CD4-positive, alpha-beta T cell treated with Interleukin-6 at 100 ng/mL for 8 hours (primary cell): ENCODE measurements around the gene KLF14.
"Not testable (repeated sequence)": the region's sequence is repeated elsewhere in the genome, so short reads cannot be mapped to it uniquely, and the experiment has no call there.

Source experiments
- DNase-seq: peaks from one replicate; pipeline ENCODE4 v3.0.0-alpha.2; 2020; ENCODE audit warnings: mixed read lengths, low spot score

KLF14 gene

DNA sequence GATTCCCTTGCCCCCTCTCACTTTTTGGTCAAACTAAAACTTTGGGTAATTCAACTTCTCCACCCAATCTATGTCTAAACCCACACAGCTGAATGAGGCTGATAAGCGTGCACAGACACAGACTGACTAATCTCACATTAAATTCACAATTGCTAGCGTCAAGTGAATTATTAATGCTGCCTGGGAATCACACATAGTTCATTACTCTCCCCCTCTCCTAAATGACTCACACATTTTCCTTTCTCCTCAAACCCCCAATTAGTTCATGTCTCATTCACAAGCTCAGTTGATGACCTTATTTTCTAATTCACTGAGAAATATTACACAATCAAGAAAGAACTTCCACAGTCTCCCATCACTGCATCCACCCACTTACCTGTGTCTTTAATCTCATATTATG, 14.5 kb downstream of the KLF14 start:
- no peak for DNase-seq

DNA sequence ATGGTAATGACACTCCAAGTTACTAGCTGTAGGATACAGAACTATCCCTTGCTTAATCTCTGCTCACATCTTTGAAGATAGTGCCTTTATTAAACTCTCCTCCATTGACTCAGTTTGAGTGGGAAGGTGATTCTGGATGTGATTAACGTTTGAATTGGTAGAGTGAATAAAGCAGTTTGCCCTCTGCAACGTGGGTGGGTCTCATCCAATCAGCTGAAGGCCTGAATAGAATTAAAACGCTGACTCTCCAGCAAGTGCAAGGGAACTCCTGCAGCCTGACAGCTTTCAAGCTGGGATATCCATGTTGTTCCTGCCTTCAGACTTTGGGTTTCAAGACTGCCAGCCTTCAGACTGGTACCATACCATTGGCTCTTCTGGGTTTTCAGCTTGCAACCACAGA, 21.6 kb downstream of the KLF14 start:
- no peak for DNase-seq

DNA sequence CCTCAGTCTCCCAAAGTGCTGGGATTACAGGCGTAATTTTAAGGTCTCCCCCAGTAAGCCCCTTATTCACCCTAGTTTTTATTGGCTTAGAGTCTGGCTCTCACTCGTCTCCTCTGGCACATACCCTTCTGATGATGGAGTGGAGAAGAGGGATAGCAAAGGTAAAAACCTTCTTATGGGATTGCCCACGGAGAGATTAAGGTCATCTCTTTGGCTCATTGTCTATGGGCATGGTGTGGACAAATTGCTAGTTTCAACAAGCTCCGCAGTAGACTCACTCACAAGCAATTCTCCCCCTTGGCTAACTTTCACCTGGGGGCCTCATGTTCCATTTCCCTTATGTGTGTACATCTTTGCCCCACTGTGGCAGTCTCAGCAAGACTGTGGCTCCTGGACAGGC, 25.2 kb downstream of the KLF14 start:
- DNase-seq, result no peak

DNA sequence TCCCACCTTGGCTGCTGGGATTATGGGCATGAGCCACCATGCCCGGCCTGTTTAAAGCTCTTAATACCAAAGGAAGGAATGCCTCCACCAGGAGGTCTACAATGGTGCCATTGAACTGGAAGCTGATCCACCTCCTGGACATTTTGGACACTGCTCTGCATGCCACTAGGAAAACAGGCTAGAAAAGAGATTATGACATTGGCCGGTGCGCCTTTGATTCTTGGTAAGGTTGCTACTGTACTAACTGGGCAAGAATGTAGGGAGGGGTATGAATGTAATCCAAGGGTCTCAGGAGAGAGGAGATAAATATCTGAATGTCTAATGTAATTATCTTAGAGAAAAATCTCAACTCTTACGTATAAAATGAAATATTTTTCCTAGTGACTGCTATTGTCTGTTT, 26.0 kb downstream of the KLF14 start:
- DNase-seq, result no peak

DNA sequence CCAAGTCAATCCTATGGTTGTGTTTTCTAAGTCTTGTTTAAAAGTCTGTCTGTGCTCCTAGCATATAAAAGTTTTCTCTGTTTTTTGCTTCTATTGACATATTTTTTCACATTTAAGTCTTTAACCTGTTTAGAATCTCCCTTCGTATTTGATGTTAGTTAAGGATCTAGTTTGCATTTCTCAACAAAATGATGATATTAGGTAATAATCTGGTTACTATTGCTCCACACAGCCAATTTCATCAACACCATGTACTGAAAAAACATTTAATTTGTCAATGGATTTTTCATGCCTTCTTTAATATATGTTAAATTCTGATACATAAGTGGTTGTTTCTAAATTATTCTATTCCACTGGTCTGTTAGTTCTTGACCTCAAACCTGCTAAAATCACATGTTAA, 30.2 kb downstream of the KLF14 start:
- no peak for DNase-seq

DNA sequence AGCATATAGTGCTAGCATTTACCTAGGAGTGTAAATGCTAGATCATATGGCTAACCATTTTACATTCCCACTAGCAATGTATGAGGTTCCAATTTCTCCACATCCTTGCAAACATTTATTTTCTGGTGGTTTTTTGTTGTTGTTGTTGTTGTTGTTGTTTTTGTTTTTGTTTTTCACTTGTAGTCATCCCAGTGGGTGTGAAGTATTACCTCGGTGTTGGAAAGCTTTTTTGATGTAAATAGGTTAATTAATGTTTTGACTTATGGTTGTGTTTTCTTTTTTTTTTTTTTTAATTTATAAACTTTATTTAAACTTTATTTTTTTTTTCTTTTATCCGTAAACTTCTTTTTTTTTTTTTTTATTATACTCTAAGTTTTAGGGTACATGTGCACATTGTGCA, 32.4 kb downstream of the KLF14 start:
- DNase-seq, result no peak

DNA sequence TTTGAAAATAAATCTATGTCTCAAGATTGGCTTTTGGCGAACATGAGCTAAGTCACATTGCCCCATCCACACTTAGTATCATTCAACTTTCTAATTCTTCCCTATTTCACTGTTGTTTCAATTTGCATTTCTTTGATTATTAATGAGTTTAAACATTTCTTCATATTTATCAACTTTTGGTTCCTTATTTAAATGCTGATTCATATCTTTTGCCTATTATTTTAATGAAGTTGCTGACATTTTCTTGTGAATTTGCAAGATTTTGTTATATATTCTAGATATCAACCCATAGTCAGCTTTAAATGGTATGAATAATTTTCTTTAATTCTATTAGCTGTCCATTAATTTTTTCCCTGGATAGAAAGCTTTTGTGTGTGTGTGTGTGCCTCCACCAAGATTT, 33.2 kb downstream of the KLF14 start:
- DNase-seq, result no peak

DNA sequence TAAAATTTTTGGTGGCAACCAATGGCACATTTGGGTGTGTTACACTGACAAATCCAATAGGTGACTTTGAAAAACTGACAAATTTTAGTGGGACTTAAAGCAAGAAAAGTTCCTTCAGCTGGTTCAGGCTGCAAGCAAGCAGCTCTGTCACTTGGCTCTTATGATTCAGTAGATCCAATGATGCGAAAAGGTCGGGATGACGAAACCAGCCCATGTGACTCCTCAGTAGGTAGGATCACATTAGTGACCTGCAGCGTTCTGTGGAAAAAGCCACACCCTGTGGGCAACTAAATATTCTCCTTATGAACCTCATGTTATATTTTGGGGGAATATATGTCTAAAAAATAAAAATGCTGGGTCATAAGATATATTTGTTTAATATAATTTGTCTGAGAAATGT, 34.3 kb downstream of the KLF14 start:
- DNase-seq, result no peak

DNA sequence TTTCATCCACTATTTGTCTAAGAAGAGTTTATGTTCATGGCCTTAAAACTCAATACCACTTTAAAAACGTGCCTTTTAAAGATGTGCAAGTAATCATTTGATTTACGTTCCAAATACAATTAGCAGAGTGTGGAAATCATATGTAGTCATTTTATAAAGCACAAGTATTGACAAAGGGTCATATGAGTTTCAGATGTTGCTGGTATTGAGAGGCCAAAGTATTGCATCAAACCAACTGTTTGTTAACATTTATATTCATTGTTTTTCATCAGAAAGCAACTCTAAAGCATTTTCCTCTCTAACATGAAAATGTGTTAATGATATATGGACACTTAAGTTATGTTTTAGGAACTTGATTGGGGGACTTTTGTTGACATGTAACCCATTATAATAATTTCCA, 36.2 kb downstream of the KLF14 start:
- DNase-seq, result no peak

DNA sequence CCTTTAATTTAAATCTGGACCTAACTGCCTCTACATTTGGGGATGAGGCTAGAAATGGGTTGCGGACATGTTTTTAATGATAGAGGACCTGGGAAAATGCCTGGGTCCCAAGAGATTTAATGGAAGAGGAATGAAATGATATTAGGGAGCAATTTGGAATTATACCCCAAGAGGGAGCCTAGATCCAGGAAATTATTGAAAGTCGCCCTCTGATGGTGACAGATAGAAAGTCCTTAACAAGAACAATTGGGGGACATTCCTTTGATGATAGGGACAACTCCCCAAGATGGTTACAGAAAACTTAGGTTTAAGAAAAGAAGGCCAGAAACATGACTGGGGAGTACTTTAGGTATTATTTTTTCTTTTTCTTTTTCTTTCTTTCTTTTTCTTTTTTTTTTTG, 38.2 kb downstream of the KLF14 start:
- DNase-seq, result no peak

DNA sequence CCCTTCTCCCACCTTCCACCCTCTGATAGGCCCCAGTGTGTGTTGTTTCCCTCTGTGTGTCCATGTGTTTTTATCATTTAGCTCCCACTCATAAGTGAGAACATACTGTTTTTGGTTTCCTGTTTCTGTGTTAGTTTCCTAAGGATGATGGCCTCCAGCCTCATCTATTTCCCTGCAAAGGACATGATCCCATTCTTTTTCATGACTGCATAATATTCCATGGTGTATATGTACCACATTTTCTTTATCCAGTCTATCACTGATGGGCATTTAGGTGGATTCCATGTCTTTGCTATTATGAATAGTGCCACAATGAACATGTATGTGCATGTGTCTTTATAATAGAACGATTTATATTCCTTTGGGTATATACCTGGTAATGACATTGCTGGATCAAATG, 41.6 kb downstream of the KLF14 start:
- not testable (repeated sequence) for DNase-seq

DNA sequence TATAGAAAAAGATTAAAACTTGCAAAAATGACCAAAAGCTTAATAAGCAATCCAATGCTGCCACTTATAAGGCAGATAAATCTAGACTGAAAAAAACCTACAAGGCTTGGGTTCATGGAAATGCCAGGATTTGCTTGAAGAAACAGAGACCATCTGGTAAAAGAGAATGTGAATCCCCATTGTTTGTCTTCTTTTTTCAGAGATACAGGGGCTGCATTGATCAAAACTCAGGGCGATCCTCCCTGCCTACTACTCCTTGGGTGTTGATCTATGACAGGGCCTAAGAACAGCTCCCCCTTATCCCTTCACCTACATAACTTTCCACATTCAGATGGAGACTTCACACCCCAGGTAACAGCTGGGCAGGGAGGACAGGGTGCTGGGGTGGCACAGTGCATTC, 44.3 kb downstream of the KLF14 start:
- no peak for DNase-seq

DNA sequence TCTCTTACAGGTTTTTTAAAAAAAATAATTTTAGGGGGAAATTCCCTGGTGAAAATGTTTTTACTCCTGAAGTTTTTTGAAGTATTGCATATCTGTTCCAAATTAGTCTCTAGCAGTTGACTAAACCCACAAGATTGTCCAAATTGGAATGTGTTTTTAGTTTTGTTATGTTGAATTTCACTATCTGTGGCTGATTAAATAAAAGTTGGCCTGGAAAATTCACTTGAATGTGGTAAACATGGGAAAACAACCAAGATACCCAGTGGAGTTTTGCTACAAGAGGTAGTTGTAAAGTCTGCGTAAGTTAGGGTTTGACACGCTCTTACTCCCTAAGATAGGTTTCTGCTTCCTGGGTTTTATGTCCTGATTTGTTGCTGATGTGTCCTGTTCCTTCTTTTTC, 51.0 kb downstream of the KLF14 start:
- DNase-seq, result no peak
